Measurements from ENCODE around the gene PTGS2. TPM values are rescaled to one million over a fixed set of nuclear protein-coding genes. Genes with fewer than 3 reads are reported as not detected.

Gene PTGS2
- total RNA-seq, 1 experiment from 2014 or later, result not detected

Other genes with a start within 250 kb of the PTGS2 start
- not detected in 2 replicates for gene PDC, start 219.3 kb downstream of the PTGS2 start, total RNA-seq (2014; rRNA removed)
- gene PLA2G4A, start 148.5 kb upstream of the PTGS2 start, total RNA-seq (2014; rRNA removed), result not detected in 2 replicates

Measured in LHCN-M2 (cell line).